ENCODE measurements around the gene PPFIA2. TPM values are rescaled to one million over a fixed set of nuclear protein-coding genes. Genes with fewer than 3 reads are reported as not detected.
A peak's percentile ranks its signal among the peaks of the same experiment; 100 is the strongest.
"Not testable (repeated sequence)": the region's sequence is repeated elsewhere in the genome, so short reads cannot be mapped to it uniquely, and the experiment has no call there.

PPFIA2 gene
- total RNA-seq, 1 donor from 2014 or later, result not detected

- H3K36me3 ChIP-seq (ENCODE audit: control insufficient read depth, insufficient read depth, low read length), result no peaks in the 10 kb centered on the region
- DNase-seq (ENCODE audit: low read depth), result no peak
- no peaks in the 10 kb centered on the region for H3K27me3 ChIP-seq (ENCODE audit: control insufficient read depth, insufficient read depth, low read length)
- no peak overlapping the region for H3K4me3 ChIP-seq (ENCODE audit: low read depth, low read length)
- no peak for TF ChIP-seq CTCF (IDR thresholded peaks at IDR 0.05; ENCODE audit: insufficient read depth, low read length, poor library complexity, severe bottlenecking)
Observed at GRCh38 chr12:81222846-81223592, 536.1 kb downstream of the PPFIA2 start.

GRCh38 chr12:81221681-81222080 lies 537.5 kb downstream of the PPFIA2 start:
- H3K4me3 ChIP-seq (ENCODE audit: low read depth, low read length), result no peak overlapping the region
- DNase-seq (ENCODE audit: low read depth), result no peak
- H3K36me3 ChIP-seq (ENCODE audit: control insufficient read depth, insufficient read depth, low read length), result no peaks in the 10 kb centered on the region
- H3K27me3 ChIP-seq (ENCODE audit: control insufficient read depth, insufficient read depth, low read length), result no peaks in the 10 kb centered on the region
- no peak for TF ChIP-seq CTCF (IDR thresholded peaks at IDR 0.05; ENCODE audit: insufficient read depth, low read length, poor library complexity, severe bottlenecking)

GRCh38 chr12:81216739-81217138 lies 542.4 kb downstream of the PPFIA2 start:
- Histone ChIP-seq H3K27me3 (ENCODE audit: control insufficient read depth, insufficient read depth, low read length) (no peaks in the 10 kb centered on the region), H3K36me3 (ENCODE audit: control insufficient read depth, insufficient read depth, low read length) (no peaks in the 10 kb centered on the region), H3K4me3 (ENCODE audit: low read depth, low read length) (no peak overlapping the region)
- no peak for DNase-seq (ENCODE audit: low read depth)
- TF ChIP-seq CTCF (IDR thresholded peaks at IDR 0.05; ENCODE audit: insufficient read depth, low read length, poor library complexity, severe bottlenecking), result no peak

- Histone ChIP-seq H3K4me3 (ENCODE audit: low read depth, low read length) (no peak overlapping the region), H3K36me3 (ENCODE audit: control insufficient read depth, insufficient read depth, low read length) (no peaks in the 10 kb centered on the region), H3K27me3 (ENCODE audit: control insufficient read depth, insufficient read depth, low read length) (no peaks in the 10 kb centered on the region)
- no peak for TF ChIP-seq CTCF (IDR thresholded peaks at IDR 0.05; ENCODE audit: insufficient read depth, low read length, poor library complexity, severe bottlenecking)
- no peak for DNase-seq (ENCODE audit: low read depth)
Observed at GRCh38 chr12:81212996-81213696, 546.0 kb downstream of the PPFIA2 start.

GRCh38 chr12:81211306-81211705 lies 547.8 kb downstream of the PPFIA2 start:
- DNase-seq (ENCODE audit: low read depth), result no peak
- Histone ChIP-seq H3K36me3 (ENCODE audit: control insufficient read depth, insufficient read depth, low read length) (no peaks in the 10 kb centered on the region), H3K4me3 (ENCODE audit: low read depth, low read length) (no peak overlapping the region), H3K27me3 (ENCODE audit: control insufficient read depth, insufficient read depth, low read length) (no peaks in the 10 kb centered on the region)
- no peak for TF ChIP-seq CTCF (IDR thresholded peaks at IDR 0.05; ENCODE audit: insufficient read depth, low read length, poor library complexity, severe bottlenecking)

GRCh38 chr12:81209772-81210225 lies 549.4 kb downstream of the PPFIA2 start:
- H3K27me3 ChIP-seq (ENCODE audit: control insufficient read depth, insufficient read depth, low read length); H3K36me3 ChIP-seq (ENCODE audit: control insufficient read depth, insufficient read depth, low read length); H3K4me3 ChIP-seq (ENCODE audit: low read depth, low read length): not testable (repeated sequence)
- peak; percentile 14 for DNase-seq (ENCODE audit: low read depth)

Measured in kidney epithelial cell (primary cell).